Prostate gland (tissue), 2 donors: Measurements from ENCODE around the gene EHMT1.

Experiments used
- CTCF ChIP-seq, 4 experiments: fragments of 200-600 bp in 2 of 4; fragments of 450-650 bp in 2 of 4; sonication (generic) in 2 of 4; IDR thresholded peaks; 1 replicate in 3 of 4; 2 replicates in 1 of 4; pipeline ENCODE4 v1.5.1; 2016 to 2019; ENCODE audit warnings: antibody characterized with exemption in 4 of 4, mild to moderate bottlenecking in 2 of 4, moderate library complexity in 2 of 4
- POLR2A ChIP-seq: fragments of 450-650 bp; IDR thresholded peaks from one replicate; pipeline ENCODE4 v1.6.1; 2016; ENCODE audit warnings: antibody characterized with exemption, mild to moderate bottlenecking
- POLR2AphosphoS5 ChIP-seq: sonication (generic); formaldehyde crosslinking; IDR thresholded peaks from one replicate; pipeline ENCODE4 v1.6.1; 2017; ENCODE audit warnings: antibody characterized with exemption

DNA sequence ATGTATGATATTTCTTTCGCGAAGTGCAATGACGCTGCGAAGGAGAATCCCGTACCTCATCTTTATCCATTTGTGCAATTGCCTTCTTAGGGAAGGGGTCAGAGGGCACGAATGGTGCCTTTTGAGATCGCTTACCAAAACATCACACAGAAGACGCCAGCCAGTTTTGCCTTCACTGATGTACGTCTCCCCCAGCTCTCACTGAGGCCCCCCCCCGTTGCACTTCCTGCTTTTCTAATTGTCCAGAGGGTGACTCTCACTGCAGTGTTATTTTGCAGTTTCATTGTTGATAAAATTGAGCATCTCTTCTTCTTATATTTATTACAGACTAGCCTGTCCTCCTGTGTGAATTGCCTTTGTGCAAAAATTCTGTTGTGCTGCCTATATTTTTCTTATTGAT is 219.8 kb downstream of the EHMT1 start:
- no peak for TF ChIP-seq CTCF (IDR thresholded peaks at IDR 0.05)
- TF ChIP-seq POLR2A, result no peak
- TF ChIP-seq POLR2AphosphoS5, result no peak
